ENCODE measurements around the gene TMEM140. TPM values are rescaled to one million over a fixed set of nuclear protein-coding genes. Genes with fewer than 3 reads are reported as not detected.

Gene TMEM140
- total RNA-seq, 1 experiment from 2014 or later = 0.92 TPM

GRCh38 chr7:135192914-135193536, 45.2 kb downstream of the TMEM140 start:
- intact Hi-C loops (cut with micrococcal nuclease; ENCODE audit: unreplicated experiment) = no loop called here
- H3K4me3 ChIP-seq = no peak overlapping the region
- ChIA-PET POLR2A (ENCODE audit: unreplicated experiment) (no interaction called here), CTCF (no interaction called here)
- no peaks in the 10 kb centered on the region for H3K36me3 ChIP-seq (ENCODE audit: low read depth)
- no peak overlapping the region for H3K27ac ChIP-seq
- no peaks in the 10 kb centered on the region for H4K20me1 ChIP-seq (ENCODE audit: insufficient read depth)
- TF ChIP-seq CTCF (conservative IDR thresholded peaks at IDR 0.05) = no peak
- H3K79me2 ChIP-seq (ENCODE audit: low read depth) = no peaks in the 10 kb centered on the region
- DNase-seq = no peak
- no peaks in the 10 kb centered on the region for H3K4me1 ChIP-seq (replicated peaks; ENCODE audit: insufficient read depth)
- no peak overlapping the region for H2AFZ ChIP-seq
- no peaks in the 10 kb centered on the region for H3F3A ChIP-seq (ENCODE audit: insufficient read depth, low read depth)
- no peaks in the 10 kb centered on the region for H3K9me3 ChIP-seq (ENCODE audit: insufficient read depth, low read depth)
- no peaks in the 10 kb centered on the region for H3K27me3 ChIP-seq (ENCODE audit: insufficient read depth, low read depth)
- no peak overlapping the region for H3K4me2 ChIP-seq
- no peaks in the 10 kb centered on the region for H3K9me2 ChIP-seq (ENCODE audit: insufficient read depth)
- BruUV-seq (replicated peaks) = no TSS peak

- Histone ChIP-seq H2AFZ (no peak overlapping the region), H3K9me3 (ENCODE audit: insufficient read depth, low read depth) (no peaks in the 10 kb centered on the region), H3F3A (ENCODE audit: insufficient read depth, low read depth) (no peaks in the 10 kb centered on the region), H3K27me3 (ENCODE audit: insufficient read depth, low read depth) (no peaks in the 10 kb centered on the region), H3K27ac (no peak overlapping the region), H3K79me2 (ENCODE audit: low read depth) (no peaks in the 10 kb centered on the region), H3K4me3 (no peak overlapping the region), H3K4me2 (no peak overlapping the region), H3K4me1 (replicated peaks; ENCODE audit: insufficient read depth) (no peaks in the 10 kb centered on the region), H3K36me3 (ENCODE audit: low read depth) (no peaks in the 10 kb centered on the region), H3K9me2 (ENCODE audit: insufficient read depth) (no peaks in the 10 kb centered on the region), H4K20me1 (ENCODE audit: insufficient read depth) (no peaks in the 10 kb centered on the region)
- CTCF ChIA-PET = no interaction called here
- no TSS peak for BruUV-seq (replicated peaks)
- intact Hi-C loops (cut with micrococcal nuclease; ENCODE audit: unreplicated experiment) = no loop called here
- no peak for DNase-seq
- POLR2A ChIA-PET (ENCODE audit: unreplicated experiment) = no interaction called here
- no peak for TF ChIP-seq EZH2 (IDR thresholded peaks at IDR 0.05; ENCODE audit: low read depth)
- no peak for TF ChIP-seq CTCF (conservative IDR thresholded peaks at IDR 0.05)
Measured at GRCh38 chr7:135193615-135194081, 45.8 kb downstream of the TMEM140 start.

GRCh38 chr7:135194494-135195095, 46.7 kb downstream of the TMEM140 start:
- Histone ChIP-seq H4K20me1 (ENCODE audit: insufficient read depth) (no peaks in the 10 kb centered on the region), H3F3A (ENCODE audit: insufficient read depth, low read depth) (no peaks in the 10 kb centered on the region), H3K9me2 (ENCODE audit: insufficient read depth) (no peaks in the 10 kb centered on the region), H3K9me3 (ENCODE audit: insufficient read depth, low read depth) (no peaks in the 10 kb centered on the region), H3K27ac (no peak overlapping the region), H3K4me3 (no peak overlapping the region), H3K79me2 (ENCODE audit: low read depth) (no peaks in the 10 kb centered on the region), H3K4me2 (no peak overlapping the region), H2AFZ (no peak overlapping the region), H3K4me1 (replicated peaks; ENCODE audit: insufficient read depth) (no peaks in the 10 kb centered on the region), H3K27me3 (ENCODE audit: insufficient read depth, low read depth) (no peaks in the 10 kb centered on the region), H3K36me3 (ENCODE audit: low read depth) (no peaks in the 10 kb centered on the region)
- TF ChIP-seq CTCF (conservative IDR thresholded peaks at IDR 0.05) (no peak), EZH2 (IDR thresholded peaks at IDR 0.05; ENCODE audit: low read depth) (no peak)
- DNase-seq = no peak
- no TSS peak for BruUV-seq (replicated peaks)
- POLR2A ChIA-PET (ENCODE audit: unreplicated experiment) = no interaction called here
- intact Hi-C loops (cut with micrococcal nuclease; ENCODE audit: unreplicated experiment) = no loop called here
- CTCF ChIA-PET = no interaction called here
